ES-I3 (cell line): ENCODE data around the gene ZNF333.
"Not testable (repeated sequence)": the region's sequence is repeated elsewhere in the genome, so short reads cannot be mapped to it uniquely, and the experiment has no call there.

ENCODE experiments used
- H3K36me3 ChIP-seq: 2 replicates; pipeline ENCODE4 v1.6.1; 2013; ENCODE audit warnings: mild to moderate bottlenecking, low read length, control low read depth, moderate library complexity; ENCODE audit not compliant: insufficient read depth
- H3K4me1 ChIP-seq: 2 replicates; pipeline ENCODE4 v1.6.1; 2013; ENCODE audit warnings: mild to moderate bottlenecking, control low read depth, low read length; ENCODE audit not compliant: insufficient read depth
- H3K9ac ChIP-seq: 2 replicates; pipeline ENCODE4 v1.6.1; 2013; ENCODE audit warnings: low read depth, mild to moderate bottlenecking, low read length, moderate library complexity
- H3K9me3 ChIP-seq: 2 replicates; pipeline ENCODE4 v1.6.1; 2013; ENCODE audit warnings: mild to moderate bottlenecking, low read length, moderate library complexity; ENCODE audit not compliant: control insufficient read depth, insufficient read depth

Gene ZNF333

GRCh38 chr19:14768001-14768400 is 78.2 kb downstream of the ZNF333 start:
- H3K36me3 ChIP-seq, result no peaks in the 10 kb centered on the region; the same call in 1 of the 2 replicates
- H3K4me1 ChIP-seq, result no peaks in the 10 kb centered on the region
- H3K9ac ChIP-seq, result no peak overlapping the region
- no peaks in the 10 kb centered on the region for H3K9me3 ChIP-seq

DNA sequence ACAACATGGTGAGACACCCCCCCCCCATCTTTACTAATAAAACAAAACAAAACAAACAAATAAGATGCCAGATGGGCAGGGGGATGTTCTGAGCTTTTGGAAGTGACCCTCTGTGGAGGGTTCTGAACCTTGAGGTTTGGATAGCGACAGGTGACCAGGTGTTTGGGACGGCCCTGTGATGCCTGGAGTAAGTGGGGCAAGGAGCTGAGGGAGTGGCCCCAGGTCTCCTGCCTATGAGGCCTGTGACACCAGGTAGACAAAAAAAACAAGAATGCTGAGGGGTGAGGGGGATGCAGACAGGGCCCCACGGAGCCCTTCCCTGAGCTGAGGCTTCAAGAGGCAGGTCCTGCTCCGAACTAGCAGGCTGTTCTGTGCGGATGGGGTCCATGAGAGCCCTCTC is 79.4 kb downstream of the ZNF333 start:
- Histone ChIP-seq H3K4me1 (no peaks in the 10 kb centered on the region), H3K9ac (no peak overlapping the region)

DNA sequence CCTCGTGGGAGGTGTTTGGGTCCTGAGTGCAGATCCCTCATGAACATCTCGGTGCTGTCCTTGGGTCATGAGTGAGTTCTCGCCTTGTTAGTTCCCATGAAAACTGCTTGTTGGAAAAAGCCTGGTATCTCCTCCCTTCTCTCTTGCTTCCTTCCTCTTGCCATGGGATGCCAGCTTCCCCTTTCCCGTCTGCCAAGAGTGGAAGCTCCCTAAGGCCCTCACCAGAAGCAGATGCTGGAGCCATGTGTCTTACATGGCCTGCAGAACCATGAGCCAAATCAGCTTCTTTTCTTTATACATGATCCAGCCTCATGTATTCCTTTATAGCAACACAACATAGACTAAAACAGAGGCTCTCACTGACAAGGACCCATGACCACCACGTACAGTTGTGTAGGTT is 80.3 kb downstream of the ZNF333 start:
- H3K9me3 ChIP-seq, result no peaks in the 10 kb centered on the region
- H3K36me3 ChIP-seq, result no peaks in the 10 kb centered on the region; the same call in 1 of the 2 replicates
- H3K4me1 ChIP-seq, result no peaks in the 10 kb centered on the region
- H3K9ac ChIP-seq, result no peak overlapping the region

More for the DNA sequence above, 79.4 kb downstream of the ZNF333 start:
- Histone ChIP-seq H3K9me3 (no peaks in the 10 kb centered on the region), H3K36me3 (no peaks in the 10 kb centered on the region; the same call in 1 of the 2 replicates)

- H3K36me3 ChIP-seq, result no peaks in the 10 kb centered on the region; the same call in 1 of the 2 replicates
- no peaks in the 10 kb centered on the region for H3K4me1 ChIP-seq
- no peaks in the 10 kb centered on the region for H3K9me3 ChIP-seq
- H3K9ac ChIP-seq, result no peak overlapping the region
Observed at GRCh38 chr19:14770944-14771839, 81.3 kb downstream of the ZNF333 start.

DNA sequence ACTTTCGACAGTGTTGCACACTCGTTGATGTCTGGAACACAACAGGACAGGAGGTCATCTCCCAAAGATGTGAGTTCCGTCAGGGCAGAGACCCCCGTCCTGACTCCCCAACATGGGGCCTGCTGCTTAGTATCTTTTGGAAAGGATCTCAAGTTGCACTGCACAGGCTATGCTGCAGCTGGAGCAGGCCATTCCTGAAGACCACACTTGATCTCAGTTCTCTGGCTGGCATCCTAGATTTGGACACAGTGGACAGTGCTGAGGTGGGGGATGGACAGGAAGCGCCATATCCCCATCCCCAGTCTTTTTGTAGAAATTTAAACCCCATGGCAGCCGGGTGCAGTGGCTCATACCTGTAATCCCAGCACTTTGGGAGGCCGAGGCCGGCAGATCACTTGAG is 82.6 kb downstream of the ZNF333 start:
- H3K9ac ChIP-seq, result no peak overlapping the region
- no peaks in the 10 kb centered on the region; the same call in 1 of the 2 replicates for H3K36me3 ChIP-seq
- H3K9me3 ChIP-seq, result no peaks in the 10 kb centered on the region
- no peaks in the 10 kb centered on the region for H3K4me1 ChIP-seq

DNA sequence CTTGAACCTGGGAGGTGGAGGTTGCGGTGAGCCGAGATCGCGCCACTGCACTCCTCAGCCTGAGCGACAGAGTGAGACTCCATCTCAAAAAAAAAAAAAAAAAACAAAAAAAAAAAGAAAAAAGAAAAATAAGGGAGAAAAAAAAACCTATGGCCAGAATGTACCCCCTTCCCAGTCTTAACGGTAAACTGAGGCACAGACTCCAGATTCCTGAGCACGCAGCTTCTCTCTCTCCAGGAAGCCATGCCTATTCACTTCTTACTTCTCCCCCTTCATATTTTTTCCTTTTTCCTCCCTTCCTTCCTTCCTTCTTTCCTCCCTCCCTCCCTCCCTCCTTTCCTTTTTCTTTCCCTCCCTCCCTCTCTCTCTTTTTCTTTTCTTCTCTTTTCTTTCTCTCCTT is 83.1 kb downstream of the ZNF333 start:
- Histone ChIP-seq H3K4me1 (no peaks in the 10 kb centered on the region), H3K9me3 (no peaks in the 10 kb centered on the region), H3K9ac (no peak overlapping the region), H3K36me3 (no peaks in the 10 kb centered on the region; the same call in 1 of the 2 replicates)

DNA sequence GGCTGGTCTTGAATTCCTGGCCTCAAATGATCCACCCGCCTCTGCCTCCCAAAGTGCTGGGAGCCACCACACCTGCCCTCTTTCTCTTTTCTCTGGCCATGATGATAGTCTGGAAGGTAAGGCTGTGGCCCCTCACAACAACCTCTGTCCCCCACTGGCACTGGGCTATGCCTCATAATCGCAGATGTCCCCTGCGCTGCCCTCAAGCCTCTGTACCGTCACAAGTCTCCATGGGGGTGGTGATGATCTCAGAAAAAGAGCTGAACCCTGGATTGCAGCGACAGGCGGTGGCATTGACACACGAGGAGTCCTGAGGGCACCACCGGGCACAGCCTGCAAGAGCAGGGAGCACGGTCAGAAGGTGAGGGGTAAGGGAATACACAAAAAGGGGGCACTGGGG is 83.9 kb downstream of the ZNF333 start:
- not testable (repeated sequence) for H3K36me3 ChIP-seq, H3K4me1 ChIP-seq, H3K9ac ChIP-seq, H3K9me3 ChIP-seq

GRCh38 chr19:14774373-14774772 is 84.5 kb downstream of the ZNF333 start:
- H3K9me3 ChIP-seq, result no peaks in the 10 kb centered on the region
- no peak overlapping the region for H3K9ac ChIP-seq
- no peaks in the 10 kb centered on the region; the same call in 1 of the 2 replicates for H3K36me3 ChIP-seq
- H3K4me1 ChIP-seq, result no peaks in the 10 kb centered on the region; the same call in 1 of the 2 replicates

DNA sequence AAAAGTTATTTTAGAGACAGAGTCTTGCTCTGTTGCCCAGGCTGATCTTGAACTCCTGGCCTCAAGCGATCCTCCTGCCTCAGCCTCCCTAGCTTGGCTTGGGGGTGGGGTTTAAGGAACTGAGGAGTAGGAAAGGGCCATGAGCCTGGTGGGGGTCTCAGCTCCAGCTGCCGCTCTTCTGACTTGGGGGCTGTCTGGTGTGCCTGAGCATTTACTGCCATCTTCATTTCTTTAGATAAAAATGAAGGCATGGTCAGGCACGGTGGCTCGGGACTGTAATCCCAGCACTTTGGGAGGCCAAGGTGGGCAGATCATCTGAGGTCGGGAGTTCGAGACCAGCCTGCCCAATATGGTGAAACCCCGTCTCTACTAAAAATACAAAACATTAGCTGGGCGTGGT is 85.5 kb downstream of the ZNF333 start:
- not testable (repeated sequence) for H3K9me3 ChIP-seq, H3K36me3 ChIP-seq, H3K4me1 ChIP-seq
- peak overlapping the region; percentile 73; the same call in 1 of the 2 replicates for H3K9ac ChIP-seq

GRCh38 chr19:14775869-14776586 is 86.2 kb downstream of the ZNF333 start:
- Histone ChIP-seq H3K9me3 (no peaks in the 10 kb centered on the region), H3K9ac (peak overlapping the region; percentile 73; the same call in 1 of the 2 replicates), H3K36me3 (no peaks in the 10 kb centered on the region; the same call in 1 of the 2 replicates), H3K4me1 (no peaks in the 10 kb centered on the region; the same call in 1 of the 2 replicates)

- H3K4me1 ChIP-seq, H3K9ac ChIP-seq, H3K9me3 ChIP-seq, H3K36me3 ChIP-seq: not testable (repeated sequence)
Observed at GRCh38 chr19:14777645-14778044, 87.8 kb downstream of the ZNF333 start.

DNA sequence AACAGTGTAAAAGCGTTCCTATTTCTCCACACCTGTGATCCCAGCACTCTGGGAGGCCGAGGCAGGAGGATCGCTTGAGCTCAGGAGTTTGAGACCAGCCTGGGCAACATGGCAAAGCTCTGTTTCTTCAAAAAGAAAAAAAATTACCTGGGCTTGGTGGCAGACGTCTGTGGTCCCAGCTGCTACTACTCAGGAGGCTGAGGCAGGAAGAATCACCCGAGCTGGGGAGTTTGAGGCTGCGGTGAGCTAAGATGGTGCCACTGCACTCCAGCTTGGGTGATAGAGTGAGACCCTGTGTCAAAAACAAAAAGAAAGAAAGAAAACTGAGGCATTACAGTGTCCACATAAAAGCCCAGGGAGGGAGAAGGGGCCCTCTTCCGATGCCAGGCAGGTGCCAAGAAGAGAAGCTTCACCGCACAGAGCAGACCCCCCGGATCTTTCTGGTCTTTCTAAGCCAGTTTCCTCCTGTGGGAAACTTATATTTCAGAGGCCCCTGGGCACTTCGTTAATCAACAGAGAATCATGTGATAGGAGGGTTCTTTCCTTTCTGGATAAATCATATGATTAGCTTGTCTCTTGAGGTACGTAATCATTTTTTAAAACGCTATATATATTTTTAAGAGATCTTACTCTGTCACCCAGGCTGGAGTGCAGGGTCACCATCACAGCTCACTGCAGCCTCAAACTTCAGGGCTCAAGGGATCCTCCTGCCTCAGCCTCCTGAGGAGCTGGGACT is 88.4 kb downstream of the ZNF333 start, which contains the start of gene ADGRE2:
Gene ADGRE2 (minus strand): TSS at position 451 of the 736 bp plus-strand sequence. CDS start 1,804 bp downstream, outside the sequence.
- H3K4me1 ChIP-seq, H3K9me3 ChIP-seq, H3K36me3 ChIP-seq, H3K9ac ChIP-seq: not testable (repeated sequence)

DNA sequence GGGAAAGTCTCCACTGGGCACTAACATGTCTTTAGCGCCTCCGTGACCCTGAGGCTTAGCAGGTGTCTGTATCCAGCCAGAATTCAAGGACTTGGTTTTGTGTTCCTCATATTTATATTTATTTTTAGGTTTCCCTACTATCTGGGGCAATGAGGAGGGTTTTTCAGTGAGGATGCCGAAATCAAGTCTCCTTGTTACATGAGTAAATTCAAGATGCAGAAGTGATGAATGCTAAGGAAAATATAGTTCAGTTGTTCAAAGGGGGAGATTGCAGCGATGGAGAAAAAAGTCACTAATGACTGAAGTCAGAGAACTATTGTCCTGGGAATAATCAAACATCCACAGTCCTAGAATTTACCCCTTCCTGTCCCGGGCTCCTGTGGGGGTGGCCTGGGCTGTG is 89.3 kb downstream of the ZNF333 start:
- Histone ChIP-seq H3K9me3 (no peaks in the 10 kb centered on the region), H3K36me3 (no peaks in the 10 kb centered on the region), H3K4me1 (no peaks in the 10 kb centered on the region; the same call in 1 of the 2 replicates), H3K9ac (no peak overlapping the region)

- H3K36me3 ChIP-seq, H3K9ac ChIP-seq, H3K4me1 ChIP-seq, H3K9me3 ChIP-seq: not testable (repeated sequence)
Observed at GRCh38 chr19:14780622-14781225, 90.9 kb downstream of the ZNF333 start.
